ENCODE data around the gene BRPF3. TPM values are rescaled to one million over a fixed set of nuclear protein-coding genes. Genes with fewer than 3 reads are reported as not detected.
A peak's percentile ranks its signal among the peaks of the same experiment; 100 is the strongest.

BRPF3 gene
- total RNA-seq, 2 experiments from 2014 or later: 15.1 to 20.9 TPM

DNA sequence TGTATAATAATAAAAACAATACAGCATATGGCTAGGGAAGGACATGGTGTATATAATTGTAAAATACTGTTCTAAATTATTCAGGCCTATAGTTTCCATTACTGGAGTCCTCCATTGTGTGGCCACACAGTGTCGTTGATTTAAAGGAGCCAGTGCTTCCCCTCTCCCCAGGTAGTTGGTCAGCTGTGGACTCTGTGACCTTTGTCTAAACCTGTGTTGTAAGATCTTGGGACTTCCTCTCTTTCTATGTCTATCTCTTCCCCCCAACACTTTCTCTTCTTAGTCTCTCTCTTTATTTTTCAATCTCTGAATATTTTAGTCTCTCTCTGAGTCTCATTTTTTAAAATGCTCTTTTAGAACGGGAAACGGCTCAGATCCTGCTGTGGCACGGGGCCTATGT lies 35.6 kb downstream of the BRPF3 start:
- no peak overlapping the region for H3K27ac Mint-ChIP-seq
- DNase-seq (no peak), ATAC-seq (no peak)
- H3K27me3 Mint-ChIP-seq: no peaks in the 10 kb centered on the region
- H3K9me3 Mint-ChIP-seq: no peaks in the 10 kb centered on the region
- ChIA-PET CTCF (no interaction called here), POLR2A (no interaction called here)
- TF ChIP-seq, protein P1, sequence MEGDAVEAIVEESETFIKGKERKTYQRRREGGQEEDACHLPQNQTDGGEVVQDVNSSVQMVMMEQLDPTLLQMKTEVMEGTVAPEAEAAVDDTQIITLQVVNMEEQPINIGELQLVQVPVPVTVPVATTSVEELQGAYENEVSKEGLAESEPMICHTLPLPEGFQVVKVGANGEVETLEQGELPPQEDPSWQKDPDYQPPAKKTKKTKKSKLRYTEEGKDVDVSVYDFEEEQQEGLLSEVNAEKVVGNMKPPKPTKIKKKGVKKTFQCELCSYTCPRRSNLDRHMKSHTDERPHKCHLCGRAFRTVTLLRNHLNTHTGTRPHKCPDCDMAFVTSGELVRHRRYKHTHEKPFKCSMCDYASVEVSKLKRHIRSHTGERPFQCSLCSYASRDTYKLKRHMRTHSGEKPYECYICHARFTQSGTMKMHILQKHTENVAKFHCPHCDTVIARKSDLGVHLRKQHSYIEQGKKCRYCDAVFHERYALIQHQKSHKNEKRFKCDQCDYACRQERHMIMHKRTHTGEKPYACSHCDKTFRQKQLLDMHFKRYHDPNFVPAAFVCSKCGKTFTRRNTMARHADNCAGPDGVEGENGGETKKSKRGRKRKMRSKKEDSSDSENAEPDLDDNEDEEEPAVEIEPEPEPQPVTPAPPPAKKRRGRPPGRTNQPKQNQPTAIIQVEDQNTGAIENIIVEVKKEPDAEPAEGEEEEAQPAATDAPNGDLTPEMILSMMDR (IDR thresholded peaks at IDR 0.05): no peak
- no peaks in the 10 kb centered on the region for H3K4me1 Mint-ChIP-seq (ENCODE audit: low read depth)
- intact Hi-C loops (cut with micrococcal nuclease): no loop called here
- H3K4me3 Mint-ChIP-seq: no peak overlapping the region
- peaks cover 10% of the 10 kb centered on the region for H3K36me3 Mint-ChIP-seq (ENCODE audit: low read depth)

DNA sequence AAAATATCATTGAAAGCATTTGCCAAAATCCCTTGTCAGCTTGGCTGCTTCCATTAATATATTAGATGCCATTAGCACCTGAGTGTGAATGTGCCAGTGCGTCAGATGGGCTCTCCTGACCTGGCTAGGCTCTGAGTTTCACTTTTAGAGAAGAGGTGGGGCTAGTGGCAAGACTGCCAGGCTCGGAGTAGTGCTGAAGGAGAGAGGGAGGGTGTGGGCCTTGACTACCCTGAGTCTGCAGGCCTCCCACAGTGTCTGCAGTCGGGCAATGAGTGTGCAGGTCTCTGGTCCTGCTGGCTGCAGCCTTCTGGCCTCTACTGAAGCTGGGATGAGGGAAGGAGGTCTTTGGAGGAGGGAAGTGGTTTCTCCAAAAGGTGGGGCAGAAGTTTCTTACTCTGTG lies 38.8 kb downstream of the BRPF3 start:
- ATAC-seq (no peak), DNase-seq (no peak)
- TF ChIP-seq, protein P1 (IDR thresholded peaks at IDR 0.05): no peak
- Mint-ChIP-seq H3K9me3 (no peaks in the 10 kb centered on the region), H3K27ac (no peak overlapping the region), H3K27me3 (no peaks in the 10 kb centered on the region), H3K4me1 (ENCODE audit: low read depth) (no peaks in the 10 kb centered on the region), H3K4me3 (no peak overlapping the region), H3K36me3 (ENCODE audit: low read depth) (peaks cover 10% of the 10 kb centered on the region)
- ChIA-PET CTCF (no interaction called here), POLR2A (no interaction called here)
- intact Hi-C loops (cut with micrococcal nuclease): no loop called here

DNA sequence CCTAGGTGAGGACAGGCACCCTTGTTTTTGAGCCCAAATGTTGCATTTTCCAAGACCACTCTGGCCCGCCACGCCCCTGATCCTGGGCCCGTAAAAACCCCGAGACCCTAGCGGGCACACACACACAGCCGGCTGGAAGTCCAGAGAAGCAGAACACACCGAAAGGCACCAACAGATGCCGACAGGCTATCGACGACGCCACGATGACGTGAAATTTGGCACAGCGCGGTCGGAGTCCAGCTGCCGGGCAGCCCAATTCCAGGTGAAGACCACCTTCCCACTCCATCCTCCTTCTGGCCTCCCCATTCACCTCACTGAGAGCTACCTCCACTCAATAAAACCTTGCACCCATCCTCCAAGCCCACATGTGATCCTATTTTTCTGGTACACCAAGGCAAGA lies 39.3 kb downstream of the BRPF3 start:
- DNase-seq (no peak), ATAC-seq (no peak)
- intact Hi-C loops (cut with micrococcal nuclease): no loop called here
- no peaks in the 10 kb centered on the region for H3K4me1 Mint-ChIP-seq (ENCODE audit: low read depth)
- H3K9me3 Mint-ChIP-seq: no peaks in the 10 kb centered on the region
- peaks cover 10% of the 10 kb centered on the region for H3K36me3 Mint-ChIP-seq (ENCODE audit: low read depth)
- CTCF ChIA-PET: no interaction called here
- no peak overlapping the region for H3K27ac Mint-ChIP-seq
- TF ChIP-seq, protein P1 (IDR thresholded peaks at IDR 0.05): no peak
- H3K4me3 Mint-ChIP-seq: no peak overlapping the region
- H3K27me3 Mint-ChIP-seq: no peaks in the 10 kb centered on the region
- POLR2A ChIA-PET: interaction anchor here (0.8 kb wide), 1 partner anchor 31 kb away, joined by 3 read pairs; no protein-coding TSS in a partner anchor

DNA sequence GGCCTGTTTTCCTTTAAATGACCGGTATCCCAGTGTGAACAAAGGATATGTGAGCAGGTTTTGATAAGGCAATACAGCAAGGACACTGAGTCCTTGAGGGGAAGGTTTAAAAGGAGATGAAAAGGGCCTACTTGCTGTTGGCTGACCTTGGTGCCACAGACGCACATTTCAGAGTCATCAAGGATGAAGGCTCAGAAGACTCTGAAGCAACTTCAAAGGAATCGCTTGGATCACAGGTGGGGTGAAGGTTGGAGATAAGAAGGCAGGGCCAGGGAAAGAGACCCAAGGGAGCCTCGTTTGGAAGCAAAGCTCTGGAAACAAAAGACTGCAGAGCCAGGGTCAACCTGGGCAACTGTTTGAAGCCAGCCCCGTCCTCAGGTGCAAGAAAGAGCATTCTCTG lies 43.2 kb downstream of the BRPF3 start:
- ATAC-seq: no peak

DNA sequence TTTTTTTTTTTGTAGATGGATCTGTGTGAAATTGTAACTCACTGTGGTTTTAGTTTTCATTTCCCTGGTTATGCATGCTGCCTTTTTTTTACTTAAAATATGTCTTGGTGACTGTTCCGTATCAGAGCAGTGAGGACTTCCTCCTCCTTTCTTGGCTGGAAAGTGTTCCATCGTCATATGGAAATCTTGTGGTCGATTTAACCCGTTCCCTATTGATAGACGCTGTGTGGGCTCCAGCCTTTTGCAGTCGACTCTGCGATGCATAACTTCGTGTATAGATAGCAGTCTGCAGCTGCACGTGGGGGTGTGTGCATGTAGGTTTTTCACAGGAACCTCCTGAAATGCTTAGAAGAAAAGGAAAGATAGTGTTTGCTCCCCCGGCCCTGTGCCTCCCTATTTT lies 45.2 kb downstream of the BRPF3 start:
- Mint-ChIP-seq H3K36me3 (ENCODE audit: low read depth) (no peaks in the 10 kb centered on the region), H3K4me1 (ENCODE audit: low read depth) (peaks cover 7% of the 10 kb centered on the region), H3K9me3 (no peaks in the 10 kb centered on the region), H3K27me3 (peaks cover 10% of the 10 kb centered on the region), H3K4me3 (no peak overlapping the region), H3K27ac (no peak overlapping the region)
- ChIA-PET CTCF (no interaction called here), POLR2A (no interaction called here)
- TF ChIP-seq, protein P1 (IDR thresholded peaks at IDR 0.05): no peak
- intact Hi-C loops (cut with micrococcal nuclease): no loop called here
- ATAC-seq: peak; percentile 20
- no peak for DNase-seq

More for the DNA sequence above, 43.2 kb downstream of the BRPF3 start:
- no peaks in the 10 kb centered on the region for H3K36me3 Mint-ChIP-seq (ENCODE audit: low read depth)
- no peaks in the 10 kb centered on the region for H3K9me3 Mint-ChIP-seq
- H3K4me3 Mint-ChIP-seq: no peak overlapping the region
- POLR2A ChIA-PET: no interaction called here
- no peak overlapping the region for H3K27ac Mint-ChIP-seq
- intact Hi-C loops (cut with micrococcal nuclease): no loop called here
- CTCF ChIA-PET: no interaction called here
- no peak for DNase-seq
- TF ChIP-seq, protein P1 (IDR thresholded peaks at IDR 0.05): no peak
- peaks cover 10% of the 10 kb centered on the region for H3K27me3 Mint-ChIP-seq
- H3K4me1 Mint-ChIP-seq (ENCODE audit: low read depth): peaks cover 7% of the 10 kb centered on the region

Measured in activated CD8-positive, alpha-beta T cell treated with anti-CD3 and anti-CD28 coated beads for 36 hours (primary cell).